Body of pancreas (tissue), 4 donors: Measurements from ENCODE around the gene ZCCHC4.

ENCODE experiments used
- CTCF ChIP-seq, 7 experiments: fragments of 450-650 bp in 4 of 7; fragments of 200-600 bp in 3 of 7; sonication (generic) in 3 of 7; IDR thresholded peaks; one replicate each; pipeline ENCODE4 v1.5.1; 2016 to 2019; ENCODE audit warnings: antibody characterized with exemption in 7 of 7
- POLR2A ChIP-seq, 3 donors: fragments of 450-650 bp; IDR thresholded peaks; one replicate each; pipeline ENCODE4 v1.6.1; 2016; ENCODE audit warnings: antibody characterized with exemption in 3 of 3, mild to moderate bottlenecking in 2 of 3

- TF ChIP-seq CTCF (IDR thresholded peaks at IDR 0.05) (no peak), POLR2A (IDR thresholded peaks at IDR 0.05) (no peak)
Observed at GRCh38 chr4:25271866-25272265, 40.7 kb upstream of the ZCCHC4 start.
